OCI-LY7 (cell line): Measurements from ENCODE around the gene RSPRY1.

Source experiments
- CTCF ChIP-seq: fragments of 200-600 bp; sonication (generic); conservative IDR thresholded peaks from 2 replicates; pipeline ENCODE4 v1.5.1; 2014; ENCODE audit warnings: mild to moderate bottlenecking, antibody characterized with exemption, low read length, moderate library complexity, mixed read lengths
- EZH2phosphoT487 ChIP-seq: fragments of 200-600 bp; sonication (generic); IDR thresholded peaks from 2 replicates; pipeline ENCODE4 v1.6.1; 2018; ENCODE audit warnings: low read depth, borderline replicate concordance, mild to moderate bottlenecking, mixed run types, antibody characterized with exemption, low read length, moderate library complexity, mixed read lengths

- TF ChIP-seq CTCF (no peak), EZH2phosphoT487 (no peak)
Measured at GRCh38 chr16:57143149-57143921, 42.8 kb upstream of the RSPRY1 start.
